AG09309 (cell line): ENCODE measurements around the gene BRINP1.

Source experiments
- DNase-seq: peaks from one replicate; pipeline ENCODE4 v3.0.0-alpha.2; 2010; ENCODE audit warnings: low read depth
- H3K4me3 ChIP-seq: 2 replicates; pipeline ENCODE4 v1.5.1; 2011; ENCODE audit warnings: mild to moderate bottlenecking, low read depth, low read length, moderate library complexity; ENCODE audit not compliant: control insufficient read depth
- CTCF ChIP-seq: IDR thresholded peaks from 2 replicates; pipeline ENCODE4 v1.5.1; 2011; ENCODE audit warnings: mild to moderate bottlenecking, low read depth, low read length, inconsistent platforms; ENCODE audit not compliant: insufficient read depth, control insufficient read depth; ENCODE audit errors: missing control alignments

The BRINP1 gene

GRCh38 chr9:119159386-119159785 lies 209.8 kb downstream of the BRINP1 start:
- TF ChIP-seq CTCF, result no peak
- H3K4me3 ChIP-seq, result no peak overlapping the region
- DNase-seq, result no peak

GRCh38 chr9:119157196-119157595 lies 212.0 kb downstream of the BRINP1 start:
- TF ChIP-seq CTCF, result no peak
- no peak for DNase-seq

GRCh38 chr9:119156354-119156753 lies 212.9 kb downstream of the BRINP1 start:
- no peak for DNase-seq
- TF ChIP-seq CTCF, result no peak
- no peak overlapping the region for H3K4me3 ChIP-seq

More at GRCh38 chr9:119157196-119157595, 212.0 kb downstream of the BRINP1 start:
- no peak overlapping the region for H3K4me3 ChIP-seq

- no peak for TF ChIP-seq CTCF
- no peak overlapping the region for H3K4me3 ChIP-seq
- no peak for DNase-seq
Observed at GRCh38 chr9:119154527-119154926, 214.7 kb downstream of the BRINP1 start.

GRCh38 chr9:119153402-119153801 lies 215.8 kb downstream of the BRINP1 start:
- TF ChIP-seq CTCF, result no peak
- H3K4me3 ChIP-seq, result no peak overlapping the region
- DNase-seq, result no peak

GRCh38 chr9:119148855-119149254 lies 220.4 kb downstream of the BRINP1 start:
- no peak for TF ChIP-seq CTCF
- H3K4me3 ChIP-seq, result no peak overlapping the region
- DNase-seq, result no peak

GRCh38 chr9:119137479-119137878 lies 231.8 kb downstream of the BRINP1 start:
- no peak for TF ChIP-seq CTCF
- DNase-seq, result no peak
- H3K4me3 ChIP-seq, result no peak overlapping the region
